K562 (cell line): Measurements from ENCODE around the gene CRX. TPM values are rescaled to one million over a fixed set of nuclear protein-coding genes. Genes with fewer than 3 reads are reported as not detected.

Experiments used
- ARNT ChIP-seq, 2 experiments: fragments of 450-650 bp; IDR thresholded peaks; 2 replicates each; pipeline ENCODE4 v1.6.1; 2016; ENCODE audit warnings: mild to moderate bottlenecking in 1 of 2
- BHLHE40 ChIP-seq: IDR thresholded peaks from 2 replicates; pipeline ENCODE4 v1.6.1; 2011; ENCODE audit warnings: low read length, improper control_type of control experiment
- CCNT2 ChIP-seq: IDR thresholded peaks from 2 replicates; pipeline ENCODE4 v1.6.1; 2011; ENCODE audit warnings: borderline replicate concordance, low read depth, mild to moderate bottlenecking, moderate library complexity, mixed read lengths, low read length; ENCODE audit not compliant: insufficient read length; ENCODE audit errors: extremely low read depth
- DPF2 ChIP-seq: fragments of 450-650 bp; IDR thresholded peaks from 2 replicates; pipeline ENCODE4 v1.6.1; 2016
- MCM7 ChIP-seq, 2 experiments: fragments of 450-650 bp; IDR thresholded peaks; 2 replicates each; pipeline ENCODE4 v1.6.1; 2016 to 2018
- NFE2 ChIP-seq: IDR thresholded peaks from 2 replicates; pipeline ENCODE4 v1.6.1; 2014; ENCODE audit warnings: antibody characterized with exemption, low read depth
- NR2C2 ChIP-seq, 2 experiments: fragments of 200-800 bp in 1 of 2; sonication (Bioruptor generic) in 1 of 2; sonication (generic) in 1 of 2; formaldehyde crosslinking in 1 of 2; IDR thresholded peaks; 2 replicates each; pipeline versions ENCODE4 v1.6.1 to v1.8.0; 2016 to 2022; ENCODE audit warnings: mild to moderate bottlenecking in 1 of 2, missing compliant biosample characterization in 1 of 2, missing genetic modification characterization in 1 of 2, missing genetic modification reagents in 1 of 2
- PYGO2 ChIP-seq: fragments of 450-650 bp; IDR thresholded peaks from 2 replicates; pipeline ENCODE4 v1.6.1; 2016; ENCODE audit warnings: mild to moderate bottlenecking, missing genetic modification characterization, moderate library complexity, missing compliant biosample characterization
- SIN3A ChIP-seq, 2 experiments: fragments of 150-350 bp in 1 of 2; IDR thresholded peaks; 2 replicates each; pipeline ENCODE4 v1.6.1; 2011 to 2016; ENCODE audit warnings: borderline replicate concordance in 2 of 2, low read depth in 2 of 2, low read length in 2 of 2, mild to moderate bottlenecking in 2 of 2, moderate library complexity in 2 of 2; ENCODE audit not compliant: control insufficient read depth in 1 of 2
- SOX6 ChIP-seq: fragments of 450-650 bp; IDR thresholded peaks from 2 replicates; pipeline ENCODE4 v1.6.1; 2014; ENCODE audit warnings: mild to moderate bottlenecking
- TARDBP ChIP-seq: fragments of 450-650 bp; IDR thresholded peaks from 2 replicates; pipeline ENCODE4 v1.6.1; 2016
- UBTF ChIP-seq, 2 experiments: IDR thresholded peaks; 2 replicates each; pipeline ENCODE4 v1.6.1; 2012; ENCODE audit warnings: improper control_type of control experiment in 2 of 2, low read depth in 2 of 2, low read length in 2 of 2, borderline replicate concordance in 1 of 2
- ZBTB12 ChIP-seq: fragments of 250-450 bp; sonication (Bioruptor Pico); IDR thresholded peaks from 2 replicates; pipeline ENCODE4 v1.4.0; 2020
- ZBTB40 ChIP-seq, 2 experiments: fragments of 450-650 bp in 1 of 2; sonication (generic) in 1 of 2; formaldehyde crosslinking in 1 of 2; IDR thresholded peaks; 2 replicates each; pipeline versions ENCODE4 v1.7.1 to v1.9.0; 2016 to 2022; ENCODE audit warnings: inconsistent platforms in 1 of 2, mild to moderate bottlenecking in 1 of 2, missing genetic modification reagents in 1 of 2
- polyA plus RNA-seq, 8 experiments: library from polyadenylated mRNA; depleted of rRNA in 4 of 8; stranded (reverse) in 5 of 8; unstranded in 3 of 8; fragments of >200 nt; fragmentation: Nextera tagmentation in 2 of 8; fragmentation: Illumina TruSeq in 1 of 8; extraction: Ambion mirVana in 2 of 8; extraction: Trizol in 1 of 8; gene quantifications; 2 replicates each; pipeline versions ENCODE4 v1.2.1 to v1.2.3, GENCODE V29; 2011 to 2014; ENCODE audit warnings: inconsistent platforms in 1 of 8, missing spikeins in 1 of 8
- total RNA-seq, 7 experiments: library from RNA; depleted of rRNA in 6 of 7; stranded (reverse); fragments of >200 nt in 6 of 7; fragmentation: Illumina TruSeq in 2 of 7; extraction: Trizol in 2 of 7; gene quantifications; 2 replicates each; pipeline versions ENCODE4 v1.2.1 to v1.2.3, GENCODE V29; 2011 to 2021; ENCODE audit warnings: low replicate concordance in 1 of 7

CRX gene
- total and polyA plus RNA-seq, 9 of the 15 experiments (the other 6 are each of a cell fraction or from before 2014, with no cell fraction given), result 0.01 TPM; not detected in 8

- TF ChIP-seq ZBTB40 (IDR thresholded peaks at IDR 0.05), result 0 out of 2 replicates have a peak, but pooled peaks have one; percentile 60
- TF ChIP-seq ZBTB40 (CRISPR knock-in tag; IDR thresholded peaks at IDR 0.05), result no peak
- TF ChIP-seq CCNT2, result peak; percentile 99
- TF ChIP-seq PYGO2 (tag), result peak; percentile 92
- TF ChIP-seq ZBTB12, result 0 out of 2 replicates have a peak, but pooled peaks have one; percentile 49
- no peak for TF ChIP-seq UBTF (IDR thresholded peaks at IDR 0.05; ENCODE audit: borderline replicate concordance in 1 of 2, low read depth in 2 of 2, low read length in 2 of 2)
- no peak for TF ChIP-seq MCM7 (IDR thresholded peaks at IDR 0.05)
- peak; percentile 93 for TF ChIP-seq TARDBP
- TF ChIP-seq SIN3A (IDR thresholded peaks at IDR 0.05; ENCODE audit: borderline replicate concordance in 2 of 2, control insufficient read depth in 1 of 2, low read depth in 2 of 2, low read length in 2 of 2), result no peak
- TF ChIP-seq BHLHE40, result peak; percentile 68
- TF ChIP-seq NR2C2 (CRISPR knock-in tag; IDR thresholded peaks at IDR 0.05), result no peak
- TF ChIP-seq NR2C2 (tag; IDR thresholded peaks at IDR 0.05), result peak; percentile 88
- TF ChIP-seq NFE2, result peak; percentile 77
- peak; percentile 97 for TF ChIP-seq SOX6
- peak; percentile 99 for TF ChIP-seq DPF2
- peak; percentile 93 to 99 for TF ChIP-seq ARNT (IDR thresholded peaks at IDR 0.05)
These were observed 70.4 kb downstream of the CRX start (continued) for GRCh38 chr19:47891923-47892666.
